ENCODE data around the gene PTP4A2. TPM values are rescaled to one million over a fixed set of nuclear protein-coding genes. Genes with fewer than 3 reads are reported as not detected.

The PTP4A2 gene
- total RNA-seq, 1 experiment from 2014 or later = 169 TPM

DNA sequence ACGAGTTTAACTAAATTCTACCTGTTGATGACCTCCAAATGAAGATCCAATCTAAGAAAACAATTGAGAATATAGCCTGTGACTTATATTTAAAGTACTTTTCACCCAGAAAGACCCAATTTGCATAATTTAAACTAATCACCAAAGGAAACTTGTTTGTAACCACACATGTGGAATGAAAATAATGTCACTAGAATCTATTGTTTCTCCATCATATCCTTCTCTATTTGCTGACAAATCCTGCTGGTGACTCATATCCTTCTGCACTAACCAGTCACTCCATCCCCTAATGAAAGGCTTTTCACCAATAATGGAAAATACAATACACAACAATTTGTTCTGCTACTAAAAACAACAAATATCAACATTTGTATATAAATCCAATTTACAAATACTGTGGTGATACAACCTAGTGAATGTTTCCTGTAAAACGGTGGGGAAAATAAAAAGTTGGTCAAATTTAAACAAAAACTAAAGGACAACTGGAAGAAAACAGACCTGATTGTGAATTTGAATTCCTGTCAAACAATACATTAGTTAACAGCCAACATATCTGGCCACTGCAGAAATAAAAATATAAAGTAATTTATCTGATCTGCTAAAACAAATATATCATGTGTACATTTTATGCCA lies 6.5 kb downstream of the PTP4A2 start:
- no peaks in the 10 kb centered on the region for H3K27me3 Mint-ChIP-seq (ENCODE audit: insufficient read depth, unreplicated experiment)
- H3K9me3 ChIP-seq = no peaks in the 10 kb centered on the region
- BruUV-seq (replicated peaks) = no TSS peak
- no peak overlapping the region for H3K4me3 Mint-ChIP-seq (ENCODE audit: unreplicated experiment)
- H3K27ac Mint-ChIP-seq (ENCODE audit: unreplicated experiment) = no peak overlapping the region
- no peak for DNase-seq
- H3K27me3 ChIP-seq (replicated peaks; ENCODE audit: control insufficient read depth, insufficient read depth, low read length) = no peaks in the 10 kb centered on the region
- TF ChIP-seq, protein P1, sequence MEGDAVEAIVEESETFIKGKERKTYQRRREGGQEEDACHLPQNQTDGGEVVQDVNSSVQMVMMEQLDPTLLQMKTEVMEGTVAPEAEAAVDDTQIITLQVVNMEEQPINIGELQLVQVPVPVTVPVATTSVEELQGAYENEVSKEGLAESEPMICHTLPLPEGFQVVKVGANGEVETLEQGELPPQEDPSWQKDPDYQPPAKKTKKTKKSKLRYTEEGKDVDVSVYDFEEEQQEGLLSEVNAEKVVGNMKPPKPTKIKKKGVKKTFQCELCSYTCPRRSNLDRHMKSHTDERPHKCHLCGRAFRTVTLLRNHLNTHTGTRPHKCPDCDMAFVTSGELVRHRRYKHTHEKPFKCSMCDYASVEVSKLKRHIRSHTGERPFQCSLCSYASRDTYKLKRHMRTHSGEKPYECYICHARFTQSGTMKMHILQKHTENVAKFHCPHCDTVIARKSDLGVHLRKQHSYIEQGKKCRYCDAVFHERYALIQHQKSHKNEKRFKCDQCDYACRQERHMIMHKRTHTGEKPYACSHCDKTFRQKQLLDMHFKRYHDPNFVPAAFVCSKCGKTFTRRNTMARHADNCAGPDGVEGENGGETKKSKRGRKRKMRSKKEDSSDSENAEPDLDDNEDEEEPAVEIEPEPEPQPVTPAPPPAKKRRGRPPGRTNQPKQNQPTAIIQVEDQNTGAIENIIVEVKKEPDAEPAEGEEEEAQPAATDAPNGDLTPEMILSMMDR (IDR thresholded peaks at IDR 0.05; ENCODE audit: insufficient read depth in 1 of 2, low read depth in 1 of 2, low read length in 1 of 2, severe bottlenecking in 1 of 2, unreplicated experiment in 1 of 2) = no peak
- no peak overlapping the region for H3K4me3 ChIP-seq (ENCODE audit: low read depth, low read length)
- H3K4me1 ChIP-seq = peaks cover 48% of the 10 kb centered on the region
- H3K36me3 ChIP-seq (ENCODE audit: control insufficient read depth, insufficient read depth, low read length) = no peaks in the 10 kb centered on the region
- H3K4me1 Mint-ChIP-seq (ENCODE audit: low read depth, unreplicated experiment) = peaks cover 38% of the 10 kb centered on the region
- intact Hi-C loops (cut with micrococcal nuclease; ENCODE audit: unreplicated experiment) = no loop called here
- peaks cover 10% of the 10 kb centered on the region for H3K36me3 Mint-ChIP-seq (ENCODE audit: insufficient read depth, unreplicated experiment)
- ChIA-PET POLR2A (no interaction called here), CTCF (interaction anchor here (0.9 kb wide), 1 partner anchor 32 kb away, joined by 3 read pairs; no protein-coding TSS in a partner anchor)
- H3K9me3 Mint-ChIP-seq (ENCODE audit: unreplicated experiment) = no peaks in the 10 kb centered on the region

GRCh38 chr1:31930836-31931592 lies 7.2 kb downstream of the PTP4A2 start:
- ChIA-PET POLR2A (no interaction called here), CTCF (interaction anchor here (0.9 kb wide), 1 partner anchor 33 kb away, joined by 3 read pairs; no protein-coding TSS in a partner anchor)
- Histone ChIP-seq H3K36me3 (ENCODE audit: control insufficient read depth, insufficient read depth, low read length) (no peaks in the 10 kb centered on the region), H3K4me3 (ENCODE audit: low read depth, low read length) (no peak overlapping the region), H3K27me3 (replicated peaks; ENCODE audit: control insufficient read depth, insufficient read depth, low read length) (no peaks in the 10 kb centered on the region), H3K9me3 (no peaks in the 10 kb centered on the region), H3K4me1 (peaks cover 47% of the 10 kb centered on the region)
- BruUV-seq (replicated peaks) = no TSS peak
- TF ChIP-seq, protein P1 (IDR thresholded peaks at IDR 0.05; ENCODE audit: insufficient read depth in 1 of 2, low read depth in 1 of 2, low read length in 1 of 2, severe bottlenecking in 1 of 2, unreplicated experiment in 1 of 2) = no peak
- H3K9me3 Mint-ChIP-seq (ENCODE audit: unreplicated experiment) = no peaks in the 10 kb centered on the region
- peaks cover 7% of the 10 kb centered on the region for H3K36me3 Mint-ChIP-seq (ENCODE audit: insufficient read depth, unreplicated experiment)
- H3K4me3 Mint-ChIP-seq (ENCODE audit: unreplicated experiment) = no peak overlapping the region
- H3K27ac Mint-ChIP-seq (ENCODE audit: unreplicated experiment) = no peak overlapping the region
- H3K27me3 Mint-ChIP-seq (ENCODE audit: insufficient read depth, unreplicated experiment) = no peaks in the 10 kb centered on the region
- intact Hi-C loops (cut with micrococcal nuclease; ENCODE audit: unreplicated experiment) = no loop called here
- H3K4me1 Mint-ChIP-seq (ENCODE audit: low read depth, unreplicated experiment) = peaks cover 39% of the 10 kb centered on the region
- no peak for DNase-seq

DNA sequence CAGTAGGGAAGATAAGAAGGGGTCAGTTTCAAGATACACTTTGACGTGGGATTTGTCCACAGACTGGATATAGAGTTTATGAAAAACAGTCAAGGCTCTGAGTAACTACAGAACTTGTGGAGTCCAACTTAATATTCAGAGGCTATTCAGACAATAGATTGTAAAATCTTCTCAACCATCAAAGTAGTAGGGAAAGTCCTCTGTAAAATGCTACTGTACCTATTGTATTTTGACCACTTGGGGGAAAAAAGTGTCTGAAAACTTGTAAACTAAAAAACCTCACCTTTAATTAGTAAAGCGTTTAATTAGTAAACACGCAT lies 10.5 kb downstream of the PTP4A2 start:
- Mint-ChIP-seq H3K27ac (ENCODE audit: unreplicated experiment) (no peak overlapping the region), H3K9me3 (ENCODE audit: unreplicated experiment) (no peaks in the 10 kb centered on the region), H3K36me3 (ENCODE audit: insufficient read depth, unreplicated experiment) (peaks cover 7% of the 10 kb centered on the region), H3K4me3 (ENCODE audit: unreplicated experiment) (no peak overlapping the region), H3K27me3 (ENCODE audit: insufficient read depth, unreplicated experiment) (no peaks in the 10 kb centered on the region), H3K4me1 (ENCODE audit: low read depth, unreplicated experiment) (peaks cover 35% of the 10 kb centered on the region)
- Histone ChIP-seq H3K4me1 (peaks cover 48% of the 10 kb centered on the region), H3K4me3 (ENCODE audit: low read depth, low read length) (no peak overlapping the region), H3K9me3 (no peaks in the 10 kb centered on the region), H3K27me3 (replicated peaks; ENCODE audit: control insufficient read depth, insufficient read depth, low read length) (no peaks in the 10 kb centered on the region), H3K36me3 (ENCODE audit: control insufficient read depth, insufficient read depth, low read length) (no peaks in the 10 kb centered on the region)
- ChIA-PET POLR2A (no interaction called here), CTCF (no interaction called here)
- intact Hi-C loops (cut with micrococcal nuclease; ENCODE audit: unreplicated experiment) = no loop called here
- TF ChIP-seq, protein P1 (IDR thresholded peaks at IDR 0.05; ENCODE audit: insufficient read depth in 1 of 2, low read depth in 1 of 2, low read length in 1 of 2, severe bottlenecking in 1 of 2, unreplicated experiment in 1 of 2) = no peak
- no peak for DNase-seq
- BruUV-seq (replicated peaks) = no TSS peak

Data from Caco-2 (cell line).